ENCODE data around the gene HK2. TPM values are rescaled to one million over a fixed set of nuclear protein-coding genes. Genes with fewer than 3 reads are reported as not detected.
"Not testable (repeated sequence)": the region's sequence is repeated elsewhere in the genome, so short reads cannot be mapped to it uniquely, and the experiment has no call there.

HK2 gene
- total RNA-seq, 6 experiments from 2014 or later = 0.48 to 23.0 (median 0.87) TPM

GRCh38 chr2:74887960-74888700, 54.2 kb downstream of the HK2 start:
- no peak overlapping the region for H3K27ac ChIP-seq
- ATAC-seq (no peak), DNase-seq (no peak)
- no peak for TF ChIP-seq POLR2A (IDR thresholded peaks at IDR 0.05)
- TF ChIP-seq, protein P1, sequence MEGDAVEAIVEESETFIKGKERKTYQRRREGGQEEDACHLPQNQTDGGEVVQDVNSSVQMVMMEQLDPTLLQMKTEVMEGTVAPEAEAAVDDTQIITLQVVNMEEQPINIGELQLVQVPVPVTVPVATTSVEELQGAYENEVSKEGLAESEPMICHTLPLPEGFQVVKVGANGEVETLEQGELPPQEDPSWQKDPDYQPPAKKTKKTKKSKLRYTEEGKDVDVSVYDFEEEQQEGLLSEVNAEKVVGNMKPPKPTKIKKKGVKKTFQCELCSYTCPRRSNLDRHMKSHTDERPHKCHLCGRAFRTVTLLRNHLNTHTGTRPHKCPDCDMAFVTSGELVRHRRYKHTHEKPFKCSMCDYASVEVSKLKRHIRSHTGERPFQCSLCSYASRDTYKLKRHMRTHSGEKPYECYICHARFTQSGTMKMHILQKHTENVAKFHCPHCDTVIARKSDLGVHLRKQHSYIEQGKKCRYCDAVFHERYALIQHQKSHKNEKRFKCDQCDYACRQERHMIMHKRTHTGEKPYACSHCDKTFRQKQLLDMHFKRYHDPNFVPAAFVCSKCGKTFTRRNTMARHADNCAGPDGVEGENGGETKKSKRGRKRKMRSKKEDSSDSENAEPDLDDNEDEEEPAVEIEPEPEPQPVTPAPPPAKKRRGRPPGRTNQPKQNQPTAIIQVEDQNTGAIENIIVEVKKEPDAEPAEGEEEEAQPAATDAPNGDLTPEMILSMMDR (IDR thresholded peaks at IDR 0.05) = no peak
- intact Hi-C loops (cut with DNase I) = no loop called here
- H3K4me3 ChIP-seq = no peak overlapping the region
- WGBS (ENCODE audit: insufficient coverage, low coverage, low lambda C conversion rate, missing lambda C conversion rate) = 65% methylated on average over 8 of the region's 8 CpGs
- peaks cover 0 to 2% (median 0%) of the 10 kb centered on the region in 4 donors for H3K36me3 ChIP-seq
- no peaks in the 10 kb centered on the region for H3K9me3 ChIP-seq
- no peaks in the 10 kb centered on the region for H3K4me1 ChIP-seq
- H3K27me3 ChIP-seq = no peaks in the 10 kb centered on the region

GRCh38 chr2:74889159-74889558, 55.2 kb downstream of the HK2 start:
- TF ChIP-seq, protein P1 (IDR thresholded peaks at IDR 0.05) = no peak
- TF ChIP-seq POLR2A (IDR thresholded peaks at IDR 0.05) = no peak
- Histone ChIP-seq H3K27me3 (no peaks in the 10 kb centered on the region), H3K27ac (no peak overlapping the region), H3K4me1 (no peaks in the 10 kb centered on the region), H3K4me3 (no peak overlapping the region), H3K36me3 (peaks cover 0 to 2% (median 0%) of the 10 kb centered on the region in 4 donors), H3K9me3 (no peaks in the 10 kb centered on the region)
- 100% methylated on average over 1 of the region's 9 CpGs for WGBS (ENCODE audit: insufficient coverage, low coverage, low lambda C conversion rate, missing lambda C conversion rate)
- no peak for DNase-seq
- peak in 1 of 4 donors; percentile 13 for ATAC-seq
- intact Hi-C loops (cut with DNase I) = no loop called here

- Histone ChIP-seq H3K36me3 (peaks cover 0 to 2% (median 0%) of the 10 kb centered on the region in 4 donors), H3K27ac (no peak overlapping the region), H3K4me3 (no peak overlapping the region), H3K4me1 (no peaks in the 10 kb centered on the region), H3K9me3 (no peaks in the 10 kb centered on the region), H3K27me3 (no peaks in the 10 kb centered on the region)
- WGBS (ENCODE audit: insufficient coverage, low coverage, low lambda C conversion rate, missing lambda C conversion rate) = 59% methylated on average over 3 of the region's 8 CpGs
- DNase-seq = no peak
- TF ChIP-seq, protein P1 (IDR thresholded peaks at IDR 0.05) = no peak
- TF ChIP-seq POLR2A (IDR thresholded peaks at IDR 0.05) = no peak
- intact Hi-C loops (cut with DNase I) = no loop called here
- no peak for ATAC-seq
Observed at GRCh38 chr2:74890711-74891110, 56.8 kb downstream of the HK2 start.

DNA sequence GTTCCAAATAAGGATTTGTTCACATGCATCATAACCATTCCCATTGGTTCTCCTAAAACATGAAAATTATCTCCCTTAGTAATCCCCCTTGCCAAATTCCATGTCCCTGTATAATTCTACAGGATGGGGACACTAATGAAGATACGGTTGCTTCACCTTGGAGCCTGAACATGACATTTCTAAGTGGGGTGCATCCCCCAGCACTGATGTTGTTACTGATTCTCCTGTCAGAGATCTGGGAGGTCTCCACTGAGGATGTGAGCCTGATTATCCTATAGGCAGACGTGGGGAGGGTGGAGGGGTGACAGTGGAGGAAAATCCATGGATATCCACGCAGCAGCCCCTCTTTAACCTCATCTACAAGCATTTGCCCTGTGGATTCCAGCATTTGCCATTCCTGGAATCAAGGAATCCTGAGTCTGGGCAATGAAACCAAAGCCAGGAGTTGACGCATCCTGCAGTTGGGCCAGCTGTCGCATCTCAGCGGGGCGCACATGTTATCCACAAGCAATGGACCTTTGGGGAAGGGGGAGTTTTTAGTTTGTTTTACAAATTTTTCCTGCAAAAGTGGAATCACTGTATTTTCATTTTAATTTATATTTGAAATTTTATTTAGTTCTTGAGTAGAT, 57.3 kb downstream of the HK2 start:
- Histone ChIP-seq H3K36me3 (peaks cover 0 to 2% (median 0%) of the 10 kb centered on the region in 4 donors), H3K4me3 (no peak overlapping the region), H3K4me1 (no peaks in the 10 kb centered on the region), H3K9me3 (no peaks in the 10 kb centered on the region), H3K27me3 (no peaks in the 10 kb centered on the region), H3K27ac (no peak overlapping the region)
- WGBS (ENCODE audit: insufficient coverage, low coverage, low lambda C conversion rate, missing lambda C conversion rate) = 62% methylated on average over 6 of the region's 7 CpGs
- ATAC-seq (no peak), DNase-seq (no peak)
- TF ChIP-seq, protein P1 (IDR thresholded peaks at IDR 0.05) = no peak
- TF ChIP-seq POLR2A (IDR thresholded peaks at IDR 0.05) = no peak
- intact Hi-C loops (cut with DNase I) = no loop called here

DNA sequence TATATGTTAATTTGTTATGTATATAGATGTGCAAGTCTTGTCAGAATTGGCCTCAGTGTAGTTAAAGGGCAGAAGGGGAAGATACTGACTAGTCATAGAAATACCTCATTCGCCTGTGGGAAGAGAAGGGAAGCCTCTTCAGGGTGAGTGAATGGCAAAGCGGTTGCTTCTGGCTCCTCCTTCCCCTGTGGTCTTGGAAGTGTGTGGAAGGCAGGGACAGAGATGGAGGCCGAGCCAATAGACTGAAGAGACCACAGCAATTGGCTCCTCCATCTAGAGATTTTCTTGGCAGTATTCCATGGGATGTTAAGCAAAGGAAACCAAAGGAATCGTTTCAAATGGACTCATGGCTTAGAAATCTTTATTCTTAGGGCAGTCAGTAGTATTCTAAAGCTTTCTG, 57.9 kb downstream of the HK2 start:
- H3K9me3 ChIP-seq; ATAC-seq; H3K4me3 ChIP-seq; H3K36me3 ChIP-seq; DNase-seq; H3K27me3 ChIP-seq; intact Hi-C loops (cut with DNase I); H3K4me1 ChIP-seq; H3K27ac ChIP-seq: not testable (repeated sequence)
- 62% methylated on average over 4 of the region's 4 CpGs for WGBS (ENCODE audit: insufficient coverage, low coverage, low lambda C conversion rate, missing lambda C conversion rate)

Data from right lobe of liver (tissue), 6 donors.